ENCODE measurements around the gene INPP5B. TPM values are rescaled to one million over a fixed set of nuclear protein-coding genes. Genes with fewer than 3 reads are reported as not detected.

The INPP5B gene
- total RNA-seq, 1 donor from 2014 or later = 13.8 TPM

- DNase-seq (ENCODE audit: extremely low read depth, low read depth, low spot score) = no peak
Observed at GRCh38 chr1:37845049-37845646, 101.7 kb downstream of the INPP5B start.

GRCh38 chr1:37844536-37844935 lies 102.3 kb downstream of the INPP5B start:
- no peak for DNase-seq (ENCODE audit: extremely low read depth, low read depth, low spot score)

GRCh38 chr1:37841652-37842051 lies 105.2 kb downstream of the INPP5B start:
- no peak for DNase-seq (ENCODE audit: extremely low read depth, low read depth, low spot score)

GRCh38 chr1:37840711-37841110 lies 106.1 kb downstream of the INPP5B start:
- DNase-seq (ENCODE audit: extremely low read depth, low read depth, low spot score) = no peak

- no peak for DNase-seq (ENCODE audit: extremely low read depth, low read depth, low spot score)
Observed at GRCh38 chr1:37839676-37840075, 107.2 kb downstream of the INPP5B start.

- no peak for DNase-seq (ENCODE audit: extremely low read depth, low read depth, low spot score)
Observed at GRCh38 chr1:37836788-37837187, 110.1 kb downstream of the INPP5B start.

- DNase-seq (ENCODE audit: extremely low read depth, low read depth, low spot score) = no peak
Observed at GRCh38 chr1:37831809-37832208, 115.0 kb downstream of the INPP5B start.

- DNase-seq (ENCODE audit: extremely low read depth, low read depth, low spot score) = no peak
Observed at GRCh38 chr1:37831109-37831508, 115.7 kb downstream of the INPP5B start.

GRCh38 chr1:37828410-37829074 lies 118.3 kb downstream of the INPP5B start:
- no peak for DNase-seq (ENCODE audit: extremely low read depth, low read depth, low spot score)

GRCh38 chr1:37825506-37825905 lies 121.3 kb downstream of the INPP5B start:
- DNase-seq (ENCODE audit: extremely low read depth, low read depth, low spot score) = no peak

GRCh38 chr1:37824001-37824400 lies 122.9 kb downstream of the INPP5B start:
- DNase-seq (ENCODE audit: extremely low read depth, low read depth, low spot score) = no peak

GRCh38 chr1:37822906-37823815 lies 123.7 kb downstream of the INPP5B start:
- no peak for DNase-seq (ENCODE audit: extremely low read depth, low read depth, low spot score)

- DNase-seq (ENCODE audit: extremely low read depth, low read depth, low spot score) = no peak
Observed at GRCh38 chr1:37821481-37821880, 125.4 kb downstream of the INPP5B start.

GRCh38 chr1:37817481-37817880 lies 129.4 kb downstream of the INPP5B start:
- DNase-seq (ENCODE audit: extremely low read depth, low read depth, low spot score) = no peak

GRCh38 chr1:37814252-37814651 lies 132.6 kb downstream of the INPP5B start:
- DNase-seq (ENCODE audit: extremely low read depth, low read depth, low spot score) = no peak

GRCh38 chr1:37813529-37814145 lies 133.2 kb downstream of the INPP5B start:
- DNase-seq (ENCODE audit: extremely low read depth, low read depth, low spot score) = no peak

GRCh38 chr1:37811027-37811655 lies 135.7 kb downstream of the INPP5B start:
- DNase-seq (ENCODE audit: extremely low read depth, low read depth, low spot score) = no peak

Data from glomerular endothelial cell (primary cell).